NCI-H526 (cell line): ENCODE results near the gene JAKMIP1.
A peak's percentile ranks its signal among the peaks of the same experiment; 100 is the strongest.
"Not testable (repeated sequence)": the region's sequence is repeated elsewhere in the genome, so short reads cannot be mapped to it uniquely, and the experiment has no call there.

Experiments used
- DNase-seq, 2 experiments: peaks; one replicate each; lab custom pipeline; 2025; lab: John Stamatoyannopoulos, UW

The JAKMIP1 gene

GRCh38 chr4:6013564-6013963 is 186.8 kb downstream of the JAKMIP1 start:
- DNase-seq, result no peak

GRCh38 chr4:6012200-6012599 is 188.1 kb downstream of the JAKMIP1 start:
- no peak for DNase-seq

- DNase-seq, result peak in 1 of 2 experiments; percentile 68
Observed at GRCh38 chr4:6011686-6012085, 188.7 kb downstream of the JAKMIP1 start.

GRCh38 chr4:6011271-6011671 is 189.1 kb downstream of the JAKMIP1 start:
- DNase-seq, result no peak

GRCh38 chr4:6010789-6011188 is 189.6 kb downstream of the JAKMIP1 start:
- no peak for DNase-seq

GRCh38 chr4:6009452-6009851 is 190.9 kb downstream of the JAKMIP1 start:
- peak; percentile 58 to 78 for DNase-seq

- peak in 1 of 2 experiments; percentile 59 for DNase-seq
Observed at GRCh38 chr4:6008766-6009385, 191.5 kb downstream of the JAKMIP1 start.

DNA sequence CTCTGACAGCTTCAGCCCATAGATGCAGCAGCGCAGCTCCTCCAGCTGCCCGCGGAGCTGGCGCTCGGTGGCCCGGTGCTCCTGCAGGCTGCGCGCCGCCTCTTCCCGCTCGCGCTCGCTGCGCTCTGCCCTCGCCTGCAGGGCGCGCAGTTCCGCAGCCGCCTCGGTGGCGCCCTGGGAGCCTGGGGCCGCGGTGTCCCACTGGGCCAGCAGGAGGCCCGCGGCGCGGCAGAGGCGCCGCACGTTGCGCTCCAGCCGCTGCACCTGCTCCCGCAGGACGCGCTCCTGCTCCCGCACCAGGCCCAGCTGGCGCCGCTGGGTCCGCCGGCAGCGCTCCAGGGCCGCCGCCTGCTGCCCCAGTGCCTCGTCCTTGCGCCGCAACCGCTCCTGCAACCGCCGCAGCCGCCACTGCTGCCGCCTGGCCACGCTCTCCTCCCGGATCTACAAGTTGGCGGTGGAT is 192.2 kb downstream of the JAKMIP1 start:
- DNase-seq, result no peak

GRCh38 chr4:6005175-6005574 is 195.2 kb downstream of the JAKMIP1 start:
- no peak for DNase-seq

- DNase-seq, result not testable (repeated sequence)
Observed at GRCh38 chr4:6003485-6003884, 196.9 kb downstream of the JAKMIP1 start.

GRCh38 chr4:6002926-6003325 is 197.4 kb downstream of the JAKMIP1 start:
- no peak for DNase-seq

- no peak for DNase-seq
Observed at GRCh38 chr4:6002492-6002833, 197.9 kb downstream of the JAKMIP1 start.

DNA sequence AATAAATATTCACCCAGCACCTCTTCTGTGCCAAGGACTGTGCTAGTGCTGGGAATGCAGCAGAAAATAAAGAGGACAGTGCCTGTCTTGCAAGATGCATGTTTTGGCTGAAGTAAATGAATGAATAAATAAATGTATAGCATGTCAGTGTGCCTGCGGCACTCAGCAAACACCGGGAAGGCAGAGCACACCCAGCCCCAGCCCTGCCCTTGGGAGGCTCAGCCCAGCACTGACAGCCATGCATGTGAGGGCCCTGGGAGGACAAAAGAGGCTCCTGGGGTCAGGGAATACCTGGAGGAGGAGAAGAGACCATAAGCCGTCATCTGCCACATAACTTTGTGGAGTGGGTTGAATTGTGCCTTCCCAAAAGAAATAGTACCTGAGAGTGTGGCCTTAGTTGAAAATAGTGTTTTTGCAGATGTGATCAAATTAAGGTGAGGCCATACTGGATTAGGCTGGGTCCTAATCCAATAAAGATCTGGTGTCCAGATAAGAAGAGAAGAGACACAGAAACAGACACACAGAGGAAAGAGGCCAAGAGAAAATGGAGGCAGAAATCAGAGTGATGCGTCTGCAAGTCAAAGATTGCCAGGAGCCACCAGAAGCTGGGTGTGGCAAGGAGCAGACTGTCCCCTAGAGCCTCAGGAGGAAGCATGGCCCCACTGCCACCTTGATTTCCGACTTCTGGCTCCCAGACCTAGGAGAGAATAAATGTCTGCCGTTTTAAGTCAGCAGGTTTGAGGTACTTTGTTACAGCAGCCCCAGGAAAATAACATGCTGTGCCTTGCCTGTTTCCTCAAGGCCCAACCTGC is 198.5 kb downstream of the JAKMIP1 start:
- DNase-seq, result no peak

DNA sequence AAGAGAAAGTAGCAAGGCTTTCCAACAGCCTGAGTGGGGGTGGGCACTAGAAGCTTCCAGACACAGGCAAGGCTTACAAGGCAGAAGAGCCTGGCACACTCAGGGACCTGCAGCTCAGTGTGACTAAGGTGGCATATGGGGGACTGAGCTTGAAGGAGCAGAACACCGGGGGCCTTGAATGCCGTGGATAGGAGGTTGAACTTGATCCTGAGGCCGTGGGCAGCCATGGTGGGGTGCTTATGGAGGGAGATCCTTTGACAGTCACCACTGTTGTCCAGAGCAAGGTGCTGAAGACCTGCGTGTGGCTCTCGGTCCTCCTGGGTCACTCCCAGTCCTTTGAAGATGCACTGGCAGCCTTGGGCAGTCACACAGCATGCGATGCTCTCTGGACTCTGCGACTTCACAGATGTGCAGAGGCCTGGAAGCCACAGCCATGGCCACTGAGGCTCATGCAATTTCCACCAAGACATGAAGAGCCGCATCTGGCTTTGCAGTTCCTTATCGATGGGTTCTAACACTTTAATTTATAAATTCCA is 200.5 kb downstream of the JAKMIP1 start:
- DNase-seq, result no peak

GRCh38 chr4:5999356-5999755 is 201.0 kb downstream of the JAKMIP1 start:
- DNase-seq, result no peak

DNA sequence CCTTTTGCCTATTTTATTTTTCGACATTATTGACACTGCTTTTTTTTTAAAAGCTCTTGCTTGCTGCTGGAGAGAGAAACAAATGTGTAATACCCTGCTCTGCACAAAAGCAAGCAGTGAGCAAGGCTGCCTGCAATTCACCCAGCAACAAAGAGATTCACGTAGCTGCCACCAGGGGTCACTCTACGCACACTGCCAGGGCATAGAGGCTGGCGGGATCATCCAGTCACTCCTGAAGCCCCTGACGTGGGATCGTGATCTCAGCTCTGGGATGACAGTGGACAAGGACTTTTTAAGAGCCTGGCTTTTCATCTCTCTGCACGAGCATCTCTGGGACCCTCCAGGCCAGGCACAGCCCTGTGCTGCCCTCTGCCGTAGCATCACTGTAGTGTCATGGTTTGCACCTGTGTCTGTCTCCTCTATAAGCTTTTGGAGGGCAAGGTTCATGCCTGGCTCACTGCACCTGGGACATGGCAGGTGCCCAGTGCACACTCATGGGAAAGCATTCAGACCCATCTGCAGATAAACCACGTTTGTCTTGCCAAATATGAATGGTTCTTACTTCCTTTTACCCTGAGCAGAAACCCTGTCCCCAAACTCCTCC is 201.9 kb downstream of the JAKMIP1 start:
- DNase-seq, result peak; percentile 60 to 87

DNA sequence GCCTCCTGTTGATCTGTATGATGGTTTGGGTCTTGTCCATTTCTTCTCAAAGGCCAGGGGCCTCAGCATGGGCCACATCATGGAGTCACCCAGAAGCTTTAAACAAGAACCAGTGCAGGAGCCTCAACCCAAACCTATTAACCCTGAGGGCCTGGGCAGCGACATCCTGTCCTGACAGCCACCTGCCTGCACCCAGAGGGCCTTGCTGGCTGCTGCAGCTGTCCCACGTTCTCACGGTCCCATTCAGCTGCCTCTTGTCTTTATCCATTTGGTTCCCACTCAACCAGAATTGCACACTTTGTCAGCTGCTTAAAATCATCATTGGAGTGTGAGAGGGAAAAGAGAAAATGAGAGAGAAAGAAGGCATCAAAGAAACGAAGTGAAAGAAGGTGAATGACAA is 203.7 kb downstream of the JAKMIP1 start:
- no peak for DNase-seq

DNA sequence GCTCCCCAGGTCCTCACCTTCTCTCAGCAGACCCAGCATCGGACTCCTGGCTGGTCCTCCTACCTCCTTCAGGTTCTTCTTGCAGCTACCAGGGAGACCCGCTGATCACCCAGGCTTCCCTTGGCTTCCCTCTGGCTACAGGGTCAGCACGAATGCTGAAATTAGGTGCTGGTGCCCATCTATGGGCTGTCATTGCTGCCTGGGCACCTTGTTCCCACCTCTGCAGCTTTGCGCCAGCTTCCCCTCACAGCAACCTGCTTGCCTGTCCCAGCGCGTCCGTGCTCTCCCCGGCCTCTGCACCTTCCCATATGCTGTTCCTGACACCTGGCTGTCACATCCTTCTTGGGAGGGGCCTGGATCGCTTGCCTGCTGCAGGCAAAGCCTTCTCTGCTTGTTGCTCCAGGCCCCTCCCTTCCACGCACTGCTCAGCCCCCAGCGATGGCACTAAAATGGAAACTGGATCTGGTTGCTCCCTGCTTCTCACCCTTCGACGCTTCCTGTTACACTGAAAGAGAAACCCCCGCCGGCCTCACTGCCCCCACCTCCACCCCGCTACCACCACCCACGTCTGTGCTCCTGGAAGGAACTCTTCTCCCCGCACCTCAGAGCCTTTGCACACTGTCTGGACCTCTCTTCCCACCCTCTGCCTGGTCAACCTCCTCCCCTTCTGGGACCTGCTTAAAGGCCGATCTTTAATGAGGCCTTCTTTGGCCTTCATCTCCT is 204.3 kb downstream of the JAKMIP1 start:
- DNase-seq, result no peak

GRCh38 chr4:5993876-5994811 is 206.2 kb downstream of the JAKMIP1 start:
- DNase-seq, result no peak

GRCh38 chr4:5993346-5993745 is 207.0 kb downstream of the JAKMIP1 start:
- DNase-seq, result not testable (repeated sequence)

DNA sequence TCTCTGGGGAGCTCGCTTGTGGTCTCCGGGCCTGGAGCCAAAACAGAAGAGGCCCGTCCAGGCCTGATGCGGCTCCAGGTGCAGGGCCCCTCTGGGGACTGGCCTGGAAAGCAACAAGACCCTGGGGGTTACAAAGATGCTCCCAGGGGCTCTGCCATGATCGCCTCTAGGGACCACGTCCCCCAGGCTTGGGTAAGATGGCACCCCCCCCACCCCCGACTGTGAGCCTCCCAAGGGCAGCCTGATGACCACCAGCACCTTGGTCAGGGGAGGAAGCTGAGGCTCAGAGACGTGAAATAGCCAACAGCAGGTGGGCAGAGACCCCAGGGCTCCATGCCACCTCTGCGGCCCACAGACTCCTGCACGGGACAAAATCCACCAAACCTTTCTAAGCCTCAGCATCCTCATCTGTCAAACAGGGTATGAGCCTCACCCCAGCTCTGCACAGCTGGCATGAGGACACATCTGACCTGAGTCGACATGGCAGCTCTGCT is 207.5 kb downstream of the JAKMIP1 start:
- DNase-seq, result peak in 1 of 2 experiments; percentile 82
